GM13976 (cell line): ENCODE measurements around the gene SULT1E1.

Experiments
- DNase-seq: peaks from one replicate; pipeline ENCODE4 v3.0.0; 2012; ENCODE audit warnings: low spot score
- in situ Hi-C: fragments of 300-500 bp; cut with MboI; formaldehyde crosslinking; loops from one replicate; pipeline ENCODE4 v1.12.0; 2022; ENCODE audit warnings: low sequenced_read_pairs, mixed read lengths, inconsistent platforms; ENCODE audit not compliant: unreplicated experiment
- TF ChIP-seq, protein P1 (sequence below): IDR thresholded peaks from 2 replicates; pipeline ENCODE4 v1.5.1; 2012; ENCODE audit warnings: borderline replicate concordance, mild to moderate bottlenecking; ENCODE audit not compliant: insufficient read depth; ENCODE audit errors: extremely low read depth, missing control alignments, control extremely low read depth

SULT1E1 gene

GRCh38 chr4:69835766-69836165 is 24.2 kb downstream of the SULT1E1 start:
- in situ Hi-C loops, result no loop called here
- DNase-seq, result no peak
- TF ChIP-seq, protein P1, sequence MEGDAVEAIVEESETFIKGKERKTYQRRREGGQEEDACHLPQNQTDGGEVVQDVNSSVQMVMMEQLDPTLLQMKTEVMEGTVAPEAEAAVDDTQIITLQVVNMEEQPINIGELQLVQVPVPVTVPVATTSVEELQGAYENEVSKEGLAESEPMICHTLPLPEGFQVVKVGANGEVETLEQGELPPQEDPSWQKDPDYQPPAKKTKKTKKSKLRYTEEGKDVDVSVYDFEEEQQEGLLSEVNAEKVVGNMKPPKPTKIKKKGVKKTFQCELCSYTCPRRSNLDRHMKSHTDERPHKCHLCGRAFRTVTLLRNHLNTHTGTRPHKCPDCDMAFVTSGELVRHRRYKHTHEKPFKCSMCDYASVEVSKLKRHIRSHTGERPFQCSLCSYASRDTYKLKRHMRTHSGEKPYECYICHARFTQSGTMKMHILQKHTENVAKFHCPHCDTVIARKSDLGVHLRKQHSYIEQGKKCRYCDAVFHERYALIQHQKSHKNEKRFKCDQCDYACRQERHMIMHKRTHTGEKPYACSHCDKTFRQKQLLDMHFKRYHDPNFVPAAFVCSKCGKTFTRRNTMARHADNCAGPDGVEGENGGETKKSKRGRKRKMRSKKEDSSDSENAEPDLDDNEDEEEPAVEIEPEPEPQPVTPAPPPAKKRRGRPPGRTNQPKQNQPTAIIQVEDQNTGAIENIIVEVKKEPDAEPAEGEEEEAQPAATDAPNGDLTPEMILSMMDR, result no peak

- TF ChIP-seq, protein P1, result no peak
- in situ Hi-C loops, result no loop called here
- DNase-seq, result no peak
Observed at GRCh38 chr4:69833251-69833650, 26.7 kb downstream of the SULT1E1 start.

- DNase-seq, result no peak
- in situ Hi-C loops, result no loop called here
- TF ChIP-seq, protein P1, result no peak
Observed at GRCh38 chr4:69832326-69833030, 27.5 kb downstream of the SULT1E1 start.

DNA sequence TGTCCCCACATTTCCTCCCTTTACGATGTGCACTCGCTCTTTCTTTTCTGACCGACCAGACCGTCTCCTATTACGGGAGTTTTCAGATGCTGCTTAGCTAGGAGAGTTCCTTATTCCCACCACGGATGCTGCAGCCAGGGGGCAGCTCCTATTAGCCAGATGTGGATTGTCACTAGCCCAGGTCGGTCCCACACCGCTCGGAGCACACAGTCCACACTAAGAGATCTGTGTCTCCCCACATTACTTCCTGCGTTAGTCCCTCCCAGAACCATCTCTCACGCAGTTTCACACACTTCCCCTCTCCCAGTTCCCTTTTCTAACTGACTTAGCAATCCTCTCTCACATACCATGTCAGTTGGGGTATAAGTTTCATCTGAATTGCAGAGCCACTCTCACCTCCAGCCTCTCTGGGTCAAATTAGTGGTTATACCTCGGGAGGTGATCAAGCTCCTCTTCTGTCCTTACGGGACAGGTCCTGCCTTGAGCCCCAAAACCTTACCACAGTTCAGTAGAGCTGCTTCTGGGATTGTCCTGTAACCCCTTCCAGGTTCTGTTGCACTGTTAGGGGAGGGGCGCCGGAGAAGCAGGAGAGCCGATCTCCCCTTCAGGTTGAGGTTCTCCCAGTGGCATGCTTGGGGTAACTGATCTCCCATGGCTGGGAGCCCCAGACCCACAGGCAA is 28.2 kb downstream of the SULT1E1 start:
- TF ChIP-seq, protein P1, result no peak
- DNase-seq, result no peak
- in situ Hi-C loops, result no loop called here

- in situ Hi-C loops, result no loop called here
- no peak for DNase-seq
- TF ChIP-seq, protein P1, result no peak
Observed at GRCh38 chr4:69831270-69831627, 28.7 kb downstream of the SULT1E1 start.

DNA sequence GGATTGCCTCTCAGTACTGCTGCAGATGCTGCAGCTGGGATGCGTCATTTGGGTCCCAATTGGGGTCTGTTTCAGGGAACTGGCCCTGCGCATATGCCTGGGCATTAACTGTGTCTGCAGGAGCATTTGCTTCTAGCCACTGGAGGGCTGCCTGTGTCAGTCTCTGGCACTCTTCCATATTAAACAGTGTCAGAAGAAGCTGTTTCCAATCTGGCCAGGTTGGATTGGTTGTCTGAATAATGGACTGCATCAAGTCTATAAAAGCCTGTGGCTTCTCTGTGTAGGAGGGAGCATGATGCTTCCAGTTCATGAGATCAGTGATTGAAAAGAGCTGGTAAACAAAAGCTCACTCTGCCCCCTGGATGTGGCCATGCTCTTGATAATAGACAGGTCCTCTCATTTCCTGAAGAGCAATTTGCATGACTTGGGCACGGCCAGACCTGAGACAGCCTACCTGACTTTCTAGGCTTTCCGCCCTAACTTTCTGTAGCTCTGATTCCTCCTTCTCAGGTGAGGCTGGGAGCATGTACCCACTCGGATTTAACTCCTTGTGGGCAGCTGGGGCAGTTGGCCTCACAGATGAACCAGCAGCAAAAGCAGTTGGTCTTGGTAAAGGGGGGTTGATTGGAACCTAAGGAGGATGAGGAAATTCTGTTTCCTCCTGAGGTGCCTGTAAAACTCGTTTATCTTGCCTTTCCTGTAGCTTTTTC is 29.2 kb downstream of the SULT1E1 start:
- DNase-seq, result no peak
- in situ Hi-C loops, result no loop called here
- TF ChIP-seq, protein P1, result no peak
